SK-N-SH (cell line): ENCODE data around the gene RAC3. TPM values are rescaled to one million over a fixed set of nuclear protein-coding genes. Genes with fewer than 3 reads are reported as not detected.

ENCODE experiments used
- CTCF ChIA-PET: fragments of 300-600, 350-600 bp; formaldehyde crosslinking; extraction: SDS; loops from one replicate; lab custom pipeline; 2021; lab: Yijun Ruan, JAX
- POLR2A ChIA-PET: fragments of 350-600 bp; sonication (Branson Sonifier 250); formaldehyde crosslinking; extraction: SDS; loops from one replicate; lab custom pipeline; 2020; ENCODE audit warnings: antibody characterized with exemption, inconsistent platforms; lab: Yijun Ruan, JAX
- DNase-seq: peaks from one replicate; pipeline ENCODE4 v3.0.0; 2012
- H2AFZ ChIP-seq: fragments of 200-600 bp; sonication (generic); 2 replicates; pipeline ENCODE4 v1.8.1; 2016; ENCODE audit warnings: antibody characterized with exemption, mild to moderate bottlenecking, low read depth
- H3F3A ChIP-seq: fragments of 200-600 bp; sonication (generic); replicated peaks from 2 replicates; pipeline ENCODE3; 2016; ENCODE audit warnings: antibody characterized with exemption, mild to moderate bottlenecking; ENCODE audit not compliant: insufficient read depth
- H3K27ac ChIP-seq, 2 experiments: fragments of 200-500 bp in 1 of 2; fragments of 200-600 bp in 1 of 2; sonication (Bioruptor generic) in 1 of 2; sonication (generic), shearing (Covaris generic) in 1 of 2; 2 replicates each; pipeline versions ENCODE4 v1.5.1 to v1.6.1; 2014 to 2016; ENCODE audit warnings: low read depth in 2 of 2, inconsistent platforms in 1 of 2, low read length in 1 of 2, mild to moderate bottlenecking in 1 of 2, mixed read lengths in 1 of 2
- H3K27me3 ChIP-seq: fragments of 200-600 bp; sonication (generic), shearing (Covaris generic); 2 replicates; pipeline ENCODE4 v1.6.1; 2016; ENCODE audit warnings: mixed run types; ENCODE audit not compliant: insufficient read depth
- H3K36me3 ChIP-seq, 2 experiments: fragments of 200-500 bp in 1 of 2; fragments of 200-600 bp in 1 of 2; sonication (Bioruptor generic) in 1 of 2; sonication (generic) in 1 of 2; replicated peaks in 1 of 2; 2 replicates each; pipeline versions ENCODE3 to v1.5.1; 2014 to 2016; ENCODE audit warnings: low read length in 1 of 2, mild to moderate bottlenecking in 1 of 2; ENCODE audit not compliant: insufficient read depth in 2 of 2, control insufficient read depth in 1 of 2
- H3K4me1 ChIP-seq, 2 experiments: fragments of 200-500 bp in 1 of 2; fragments of 200-600 bp in 1 of 2; sonication (Bioruptor generic) in 1 of 2; sonication (generic), shearing (Covaris generic) in 1 of 2; 2 replicates each; pipeline versions ENCODE4 v1.5.1 to v1.6.1; 2014 to 2016; ENCODE audit warnings: low read depth in 1 of 2, low read length in 1 of 2, mixed run types in 1 of 2; ENCODE audit not compliant: insufficient read depth in 2 of 2, control insufficient read depth in 1 of 2
- H3K4me2 ChIP-seq: fragments of 200-600 bp; sonication (generic), shearing (Covaris generic); 2 replicates; pipeline ENCODE4 v1.6.1; 2017; ENCODE audit warnings: mixed run types
- H3K4me3 ChIP-seq, 2 experiments: fragments of 200-500 bp in 1 of 2; fragments of 200-600 bp in 1 of 2; sonication (Bioruptor generic) in 1 of 2; sonication (generic), shearing (Covaris generic) in 1 of 2; 2 replicates each; pipeline versions ENCODE4 v1.5.1 to v1.8.1; 2014 to 2016; ENCODE audit warnings: low read depth in 2 of 2, inconsistent platforms in 1 of 2, low read length in 1 of 2, mild to moderate bottlenecking in 1 of 2, mixed read lengths in 1 of 2, moderate library complexity in 1 of 2
- H3K79me2 ChIP-seq: fragments of 200-600 bp; sonication (generic); 2 replicates; pipeline ENCODE4 v1.8.1; 2017; ENCODE audit warnings: mild to moderate bottlenecking; ENCODE audit not compliant: insufficient read depth
- H3K9ac ChIP-seq: fragments of 200-600 bp; sonication (generic); 2 replicates; pipeline ENCODE4 v1.6.1; 2017; ENCODE audit warnings: mixed run types
- H3K9me2 ChIP-seq: fragments of 200-600 bp; sonication (generic); 2 replicates; pipeline ENCODE4 v1.6.1; 2017; ENCODE audit warnings: mixed run types
- H3K9me3 ChIP-seq: fragments of 200-600 bp; sonication (generic); 2 replicates; pipeline ENCODE4 v1.6.1; 2017; ENCODE audit warnings: mixed run types, mild to moderate bottlenecking, moderate library complexity
- H4K20me1 ChIP-seq: fragments of 200-600 bp; sonication (generic); 2 replicates; pipeline ENCODE4 v1.6.1; 2017; ENCODE audit warnings: mild to moderate bottlenecking, mixed run types; ENCODE audit not compliant: insufficient read depth
- CTCF ChIP-seq: fragments of 200-600 bp; sonication (generic); IDR thresholded peaks from 2 replicates; pipeline ENCODE4 v1.6.1; 2017; ENCODE audit warnings: antibody characterized with exemption, mild to moderate bottlenecking, moderate library complexity
- ELF1 ChIP-seq: IDR thresholded peaks from 2 replicates; pipeline ENCODE4 v1.4.0; 2012
- EP300 ChIP-seq, 2 experiments: IDR thresholded peaks; 2 replicates each; pipeline versions ENCODE4 v1.4.0 to v1.6.1; 2012; ENCODE audit warnings: borderline replicate concordance in 1 of 2, low read depth in 1 of 2, low read length in 1 of 2
- EZH2phosphoT487 ChIP-seq: fragments of 200-600 bp; sonication (generic); IDR thresholded peaks from 2 replicates; pipeline ENCODE4 v1.6.1; 2017; ENCODE audit warnings: low read depth, mixed run types, mild to moderate bottlenecking, antibody characterized with exemption, moderate library complexity, borderline replicate concordance
- FOSL2 ChIP-seq: IDR thresholded peaks from 2 replicates; pipeline ENCODE4 v1.4.0; 2012; ENCODE audit warnings: low read depth, mild to moderate bottlenecking, moderate library complexity, borderline replicate concordance
- FOXJ3 ChIP-seq: sonication (generic); formaldehyde crosslinking; IDR thresholded peaks from 2 replicates; pipeline ENCODE4 v1.5.1; 2020; ENCODE audit warnings: mild to moderate bottlenecking, missing genetic modification reagents
- FOXM1 ChIP-seq: IDR thresholded peaks from 2 replicates; pipeline ENCODE4 v1.4.0; 2012; ENCODE audit warnings: low read depth, mild to moderate bottlenecking
- GABPA ChIP-seq: IDR thresholded peaks from 2 replicates; pipeline ENCODE4 v1.4.0; 2012; ENCODE audit warnings: low read depth, mild to moderate bottlenecking
- MEF2A ChIP-seq: IDR thresholded peaks from 2 replicates; pipeline ENCODE4 v1.4.0; 2012; ENCODE audit warnings: low read depth, borderline replicate concordance
- MXI1 ChIP-seq: IDR thresholded peaks from 2 replicates; pipeline ENCODE4 v1.6.1; 2012; ENCODE audit warnings: mild to moderate bottlenecking, low read depth, low read length, improper control_type of control experiment
- NFIC ChIP-seq: IDR thresholded peaks from 2 replicates; pipeline ENCODE4 v1.4.0; 2012; ENCODE audit warnings: borderline replicate concordance
- NRF1 ChIP-seq: IDR thresholded peaks from 2 replicates; pipeline ENCODE4 v1.6.1; 2012; ENCODE audit warnings: low read depth, mild to moderate bottlenecking, low read length
- POLR2AphosphoS5 ChIP-seq: IDR thresholded peaks from 2 replicates; pipeline ENCODE4 v1.6.1; 2012; ENCODE audit warnings: low read depth, low read length
- RCOR1 ChIP-seq: fragments of 150-350 bp; IDR thresholded peaks from 2 replicates; pipeline ENCODE4 v1.6.1; 2017; ENCODE audit warnings: antibody characterized with exemption, low read length
- REST ChIP-seq: IDR thresholded peaks from 2 replicates; pipeline ENCODE4 v1.6.1; 2012; ENCODE audit warnings: mild to moderate bottlenecking, low read depth, low read length, moderate library complexity
- SMC3 ChIP-seq: IDR thresholded peaks from 2 replicates; pipeline ENCODE4 v1.6.1; 2012; ENCODE audit warnings: low read depth, low read length, improper control_type of control experiment
- TAF1 ChIP-seq: IDR thresholded peaks from 2 replicates; pipeline ENCODE4 v1.6.1; 2012; ENCODE audit warnings: low read depth, mild to moderate bottlenecking, low read length, moderate library complexity, borderline replicate concordance
- YY1 ChIP-seq: IDR thresholded peaks from 2 replicates; pipeline ENCODE4 v1.4.0; 2012; ENCODE audit warnings: low read depth, mild to moderate bottlenecking
- WGBS: methylation state at CpG from one replicate; pipeline ENCODE4 v1.1.6; 2017; ENCODE audit warnings: low lambda C conversion rate; 5-methylcytosine and 5-hydroxymethylcytosine counted together
- polyA plus RNA-seq, 3 experiments: library from polyadenylated mRNA; depleted of rRNA; stranded (reverse); fragments of >200 nt; gene quantifications; 2 replicates each; pipeline ENCODE4 v1.2.3, GENCODE V29; 2012
- TF ChIP-seq, protein P1 (sequence below): IDR thresholded peaks from 2 replicates; pipeline ENCODE4 v1.4.0; 2012; ENCODE audit warnings: low read depth, borderline replicate concordance
- TF ChIP-seq, protein P2 (sequence below): IDR thresholded peaks from 2 replicates; pipeline ENCODE4 v1.4.0; 2012; ENCODE audit warnings: low read depth, borderline replicate concordance

Gene RAC3
- polyA plus RNA-seq, 1 of the 3 experiments (the other 2 are of a cell fraction), result 83.6 TPM

DNA sequence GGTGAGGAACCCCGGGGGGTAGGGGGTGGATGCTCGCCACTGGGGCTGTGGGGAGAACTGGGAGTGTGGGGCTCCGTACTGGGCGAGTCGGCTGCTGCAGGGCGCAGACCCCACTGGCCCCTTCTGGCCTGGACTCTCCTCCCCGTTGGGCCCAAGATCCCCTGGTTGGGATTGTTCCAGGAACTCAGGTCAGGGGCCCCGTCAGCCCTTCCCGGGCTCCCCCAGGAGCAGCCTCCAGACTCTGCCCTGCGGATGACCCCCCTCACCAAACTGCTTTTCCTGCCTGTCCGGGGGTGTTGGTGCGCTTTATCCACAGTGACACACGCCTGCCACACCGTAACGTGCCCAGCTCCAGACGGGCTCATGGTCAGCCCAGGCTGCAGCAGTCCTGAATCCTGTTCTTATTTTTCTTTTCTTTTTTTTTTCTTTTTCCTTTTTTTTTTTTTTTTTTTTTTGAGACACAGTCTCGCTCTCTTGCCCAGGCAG lies 29.9 kb upstream of the RAC3 start:
- Histone ChIP-seq H3K79me2 (peaks cover 16% of the 10 kb centered on the region), H3K4me3 (no peak overlapping the region)
- POLR2A ChIA-PET, result no interaction called here

More for the DNA sequence above, 29.9 kb upstream of the RAC3 start:
- Histone ChIP-seq H3K27ac (no peak overlapping the region), H3F3A (peaks cover 28% of the 10 kb centered on the region), H4K20me1 (no peaks in the 10 kb centered on the region), H3K4me2 (no peak overlapping the region), H2AFZ (no peak overlapping the region), H3K36me3 (no peaks in the 10 kb centered on the region), H3K4me1 (peaks cover 4 to 38% of the 10 kb centered on the region in 2 experiments; a peak in 3 of 4 replicates), H3K9me3 (no peaks in the 10 kb centered on the region), H3K27me3 (no peaks in the 10 kb centered on the region), H3K9ac (no peak overlapping the region), H3K9me2 (no peaks in the 10 kb centered on the region)
- WGBS, result 90% methylated on average over 15 of the region's 17 CpGs
- CTCF ChIA-PET, result interaction anchor here (1.9 to 4.4 kb wide), 2 partner anchors 19 to 41 kb away, joined by 15 to 53 read pairs; partner anchors contain the start of gene NOTUM
- no peak for TF ChIP-seq SMC3
- TF ChIP-seq EP300 (IDR thresholded peaks at IDR 0.05; ENCODE audit: borderline replicate concordance in 1 of 2, low read depth in 1 of 2, low read length in 1 of 2), result no peak
- TF ChIP-seq FOXJ3 (CRISPR knock-in tag), result no peak
- no peak for TF ChIP-seq EZH2phosphoT487
- TF ChIP-seq YY1, result no peak
- TF ChIP-seq, protein P1, sequence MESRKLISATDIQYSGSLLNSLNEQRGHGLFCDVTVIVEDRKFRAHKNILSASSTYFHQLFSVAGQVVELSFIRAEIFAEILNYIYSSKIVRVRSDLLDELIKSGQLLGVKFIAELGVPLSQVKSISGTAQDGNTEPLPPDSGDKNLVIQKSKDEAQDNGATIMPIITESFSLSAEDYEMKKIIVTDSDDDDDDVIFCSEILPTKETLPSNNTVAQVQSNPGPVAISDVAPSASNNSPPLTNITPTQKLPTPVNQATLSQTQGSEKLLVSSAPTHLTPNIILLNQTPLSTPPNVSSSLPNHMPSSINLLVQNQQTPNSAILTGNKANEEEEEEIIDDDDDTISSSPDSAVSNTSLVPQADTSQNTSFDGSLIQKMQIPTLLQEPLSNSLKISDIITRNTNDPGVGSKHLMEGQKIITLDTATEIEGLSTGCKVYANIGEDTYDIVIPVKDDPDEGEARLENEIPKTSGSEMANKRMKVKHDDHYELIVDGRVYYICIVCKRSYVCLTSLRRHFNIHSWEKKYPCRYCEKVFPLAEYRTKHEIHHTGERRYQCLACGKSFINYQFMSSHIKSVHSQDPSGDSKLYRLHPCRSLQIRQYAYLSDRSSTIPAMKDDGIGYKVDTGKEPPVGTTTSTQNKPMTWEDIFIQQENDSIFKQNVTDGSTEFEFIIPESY, result no peak
- TF ChIP-seq TAF1, result no peak
- TF ChIP-seq MXI1, result no peak
- no peak for TF ChIP-seq ELF1
- TF ChIP-seq REST, result no peak
- TF ChIP-seq FOXM1, result no peak
- no peak for TF ChIP-seq NRF1
- TF ChIP-seq GABPA, result no peak
- no peak for TF ChIP-seq POLR2AphosphoS5
- TF ChIP-seq FOSL2, result no peak
- no peak for TF ChIP-seq RCOR1
- no peak for TF ChIP-seq MEF2A
- TF ChIP-seq CTCF, result no peak
- no peak for TF ChIP-seq NFIC
- TF ChIP-seq, protein P2, sequence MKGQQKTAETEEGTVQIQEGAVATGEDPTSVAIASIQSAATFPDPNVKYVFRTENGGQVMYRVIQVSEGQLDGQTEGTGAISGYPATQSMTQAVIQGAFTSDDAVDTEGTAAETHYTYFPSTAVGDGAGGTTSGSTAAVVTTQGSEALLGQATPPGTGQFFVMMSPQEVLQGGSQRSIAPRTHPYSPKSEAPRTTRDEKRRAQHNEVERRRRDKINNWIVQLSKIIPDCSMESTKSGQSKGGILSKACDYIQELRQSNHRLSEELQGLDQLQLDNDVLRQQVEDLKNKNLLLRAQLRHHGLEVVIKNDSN, result no peak
- no peak for DNase-seq
